OCI-LY3 (cell line): ENCODE data around the gene STK38L.

Experiments
- EZH2phosphoT487 ChIP-seq: fragments of 200-600 bp; shearing (Covaris generic); IDR thresholded peaks from 2 replicates; pipeline ENCODE4 v1.6.1; 2018; ENCODE audit warnings: antibody characterized with exemption, mixed run types, low read depth
- TF ChIP-seq, protein P1 (sequence below): fragments of 200-600, 300-600 bp; sonication (generic); IDR thresholded peaks from 2 replicates; pipeline ENCODE4 v1.5.1; 2014; ENCODE audit warnings: antibody characterized with exemption, low read length, low read depth

DNA sequence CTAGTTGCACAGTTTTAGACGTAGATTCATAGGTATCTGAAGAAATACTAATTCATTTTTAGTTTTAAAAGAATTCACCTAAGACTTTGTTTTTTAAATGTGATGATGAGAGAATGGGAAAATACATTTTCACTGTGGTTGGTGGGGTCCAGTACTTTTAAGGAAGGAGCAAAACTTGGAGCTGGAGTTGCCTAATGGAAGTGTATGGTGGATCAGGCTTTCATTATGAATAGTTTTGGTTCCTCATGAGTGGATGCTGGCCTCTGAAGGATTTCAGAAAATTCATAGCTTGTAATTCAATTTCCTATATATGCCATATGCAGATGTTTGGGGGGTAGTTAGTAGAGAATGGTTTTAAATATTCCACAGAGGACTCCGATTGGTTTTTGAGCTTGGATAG lies 27.1 kb downstream of the STK38L start:
- TF ChIP-seq EZH2phosphoT487 = no peak
- TF ChIP-seq, protein P1, sequence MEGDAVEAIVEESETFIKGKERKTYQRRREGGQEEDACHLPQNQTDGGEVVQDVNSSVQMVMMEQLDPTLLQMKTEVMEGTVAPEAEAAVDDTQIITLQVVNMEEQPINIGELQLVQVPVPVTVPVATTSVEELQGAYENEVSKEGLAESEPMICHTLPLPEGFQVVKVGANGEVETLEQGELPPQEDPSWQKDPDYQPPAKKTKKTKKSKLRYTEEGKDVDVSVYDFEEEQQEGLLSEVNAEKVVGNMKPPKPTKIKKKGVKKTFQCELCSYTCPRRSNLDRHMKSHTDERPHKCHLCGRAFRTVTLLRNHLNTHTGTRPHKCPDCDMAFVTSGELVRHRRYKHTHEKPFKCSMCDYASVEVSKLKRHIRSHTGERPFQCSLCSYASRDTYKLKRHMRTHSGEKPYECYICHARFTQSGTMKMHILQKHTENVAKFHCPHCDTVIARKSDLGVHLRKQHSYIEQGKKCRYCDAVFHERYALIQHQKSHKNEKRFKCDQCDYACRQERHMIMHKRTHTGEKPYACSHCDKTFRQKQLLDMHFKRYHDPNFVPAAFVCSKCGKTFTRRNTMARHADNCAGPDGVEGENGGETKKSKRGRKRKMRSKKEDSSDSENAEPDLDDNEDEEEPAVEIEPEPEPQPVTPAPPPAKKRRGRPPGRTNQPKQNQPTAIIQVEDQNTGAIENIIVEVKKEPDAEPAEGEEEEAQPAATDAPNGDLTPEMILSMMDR = no peak
